ENCODE measurements around the gene HIBADH. TPM values are rescaled to one million over a fixed set of nuclear protein-coding genes. Genes with fewer than 3 reads are reported as not detected.

Gene HIBADH
- total RNA-seq, 1 experiment from 2014 or later = 31.2 TPM

DNA sequence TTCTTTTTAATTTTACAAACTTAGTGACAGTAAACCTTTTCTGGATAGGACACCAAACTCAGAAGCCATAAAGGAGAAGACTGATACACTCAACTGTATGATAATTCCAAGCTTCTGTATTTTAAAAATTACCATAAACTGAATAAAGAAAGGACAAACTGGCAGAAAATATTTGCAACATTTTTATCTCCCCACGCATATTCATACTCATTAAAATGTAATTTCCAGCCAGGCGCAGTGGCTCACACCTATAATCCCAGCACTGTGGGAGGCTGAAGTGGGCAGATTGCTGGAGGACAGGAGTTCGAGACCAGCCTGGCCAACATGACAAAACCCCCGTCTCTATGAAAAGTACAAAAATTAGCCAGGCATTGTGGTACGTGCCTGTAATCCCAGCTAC lies 67.7 kb downstream of the HIBADH start:
- no peaks in the 10 kb centered on the region for H3K36me3 ChIP-seq (ENCODE audit: control insufficient read depth, insufficient read depth, low read length)
- no peak overlapping the region for H3K4me3 ChIP-seq (ENCODE audit: low read depth in 2 of 2, low read length in 2 of 2)
- POLR2A ChIA-PET = no interaction called here
- TF ChIP-seq CTCF (IDR thresholded peaks at IDR 0.05) (no peak), POLR2AphosphoS5 (IDR thresholded peaks at IDR 0.05; ENCODE audit: low read depth, low read length) (no peak), REST (IDR thresholded peaks at IDR 0.05; ENCODE audit: insufficient read depth in 1 of 2, low read depth in 2 of 2, low read length in 1 of 2) (no peak), TCF7L2 (IDR thresholded peaks at IDR 0.05; ENCODE audit: low read depth, low read length) (no peak), SIN3A (IDR thresholded peaks at IDR 0.05; ENCODE audit: borderline replicate concordance, insufficient read depth, low read depth, low read length) (no peak)
- intact Hi-C loops (cut with micrococcal nuclease; ENCODE audit: unreplicated experiment) = no loop called here
- no TSS peak for BruUV-seq (replicated peaks)
- DNase-seq (ENCODE audit: low read depth, low spot score) (no peak), ATAC-seq (no peak)
- CTCF ChIA-PET = no interaction called here
- H3K27ac ChIP-seq (ENCODE audit: low read length) = no peak overlapping the region
- no peaks in the 10 kb centered on the region for H3K27me3 ChIP-seq (ENCODE audit: control insufficient read depth, insufficient read depth, low read length)
- in situ Hi-C loops (cut with HindIII; ENCODE audit: low pct_unique_long_range_greater_than_20kb, low sequenced_read_pairs) = no loop called here
- no peaks in the 10 kb centered on the region for H3K4me1 ChIP-seq (ENCODE audit: control insufficient read depth, insufficient read depth, low read length)
- H3K9me3 ChIP-seq (ENCODE audit: control insufficient read depth, insufficient read depth, low read depth, low read length) = no peaks in the 10 kb centered on the region

DNA sequence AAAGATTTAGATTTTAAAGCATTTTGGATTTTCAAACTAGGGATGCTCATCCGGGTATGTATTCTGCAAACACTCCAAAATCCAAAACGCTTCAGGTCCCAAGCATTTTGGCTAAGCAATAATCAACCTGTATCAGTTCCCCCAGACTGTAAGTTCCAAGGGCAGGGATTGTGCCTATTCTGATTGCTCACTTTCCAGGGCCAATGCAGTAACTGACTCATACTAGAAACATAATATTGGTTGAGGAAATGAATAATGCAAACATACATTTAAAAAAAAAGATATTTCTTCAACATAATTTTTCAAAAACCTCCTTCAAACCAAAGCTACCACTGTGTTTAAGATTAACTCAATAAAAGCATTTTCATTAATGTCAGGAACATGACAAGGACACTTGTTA lies 69.5 kb downstream of the HIBADH start:
- intact Hi-C loops (cut with micrococcal nuclease; ENCODE audit: unreplicated experiment) = no loop called here
- H3K4me3 ChIP-seq (ENCODE audit: low read depth in 2 of 2, low read length in 2 of 2) = no peak overlapping the region
- POLR2A ChIA-PET = no interaction called here
- no peak for TF ChIP-seq REST (IDR thresholded peaks at IDR 0.05; ENCODE audit: insufficient read depth in 1 of 2, low read depth in 2 of 2, low read length in 1 of 2)
- no peak for TF ChIP-seq TCF7L2 (IDR thresholded peaks at IDR 0.05; ENCODE audit: low read depth, low read length)
- TF ChIP-seq SIN3A (IDR thresholded peaks at IDR 0.05; ENCODE audit: borderline replicate concordance, insufficient read depth, low read depth, low read length) = no peak
- TF ChIP-seq CTCF (IDR thresholded peaks at IDR 0.05) = no peak
- no peak for TF ChIP-seq POLR2AphosphoS5 (IDR thresholded peaks at IDR 0.05; ENCODE audit: low read depth, low read length)
- CTCF ChIA-PET = no interaction called here
- no peaks in the 10 kb centered on the region for H3K9me3 ChIP-seq (ENCODE audit: control insufficient read depth, insufficient read depth, low read depth, low read length)
- H3K4me1 ChIP-seq (ENCODE audit: control insufficient read depth, insufficient read depth, low read length) = no peaks in the 10 kb centered on the region
- H3K27me3 ChIP-seq (ENCODE audit: control insufficient read depth, insufficient read depth, low read length) = no peaks in the 10 kb centered on the region
- BruUV-seq (replicated peaks) = no TSS peak
- no peak overlapping the region for H3K27ac ChIP-seq (ENCODE audit: low read length)
- in situ Hi-C loops (cut with HindIII; ENCODE audit: low pct_unique_long_range_greater_than_20kb, low sequenced_read_pairs) = no loop called here
- no peak for ATAC-seq
- DNase-seq (ENCODE audit: low read depth, low spot score) = no peak
- no peaks in the 10 kb centered on the region for H3K36me3 ChIP-seq (ENCODE audit: control insufficient read depth, insufficient read depth, low read length)

Data from Panc1 (cell line).